HG03060 (cell line): ENCODE results near the gene EGR4.
"Not testable (repeated sequence)": the region's sequence is repeated elsewhere in the genome, so short reads cannot be mapped to it uniquely, and the experiment has no call there.

Source experiments
- ATAC-seq: cut with Tn5 transposase; IDR thresholded peaks from one replicate; pipeline ENCODE4 v1.9.1; 2021; ENCODE audit warnings: low read depth, moderate number of reproducible peaks; ENCODE audit not compliant: unreplicated experiment

EGR4 gene

DNA sequence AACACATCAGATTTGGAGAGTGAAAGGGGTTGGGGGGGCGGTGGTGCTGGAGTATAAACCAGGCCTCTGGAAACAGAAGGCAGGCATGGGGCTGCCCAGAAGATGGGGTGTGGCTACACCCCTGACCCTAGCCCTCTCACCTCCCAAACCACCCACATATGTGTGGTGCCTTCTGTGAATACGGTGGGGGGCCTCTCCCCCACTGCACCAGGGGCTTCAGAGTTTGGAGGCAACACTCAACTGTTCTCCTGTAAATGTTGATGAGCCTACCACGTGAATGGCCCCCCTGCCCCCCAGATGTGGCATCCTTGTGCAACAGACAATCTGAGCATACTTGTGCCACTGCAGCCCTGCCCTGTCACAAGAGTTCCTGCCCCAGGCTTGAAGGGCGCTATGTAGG lies 28.6 kb downstream of the EGR4 start:
- ATAC-seq: no peak

DNA sequence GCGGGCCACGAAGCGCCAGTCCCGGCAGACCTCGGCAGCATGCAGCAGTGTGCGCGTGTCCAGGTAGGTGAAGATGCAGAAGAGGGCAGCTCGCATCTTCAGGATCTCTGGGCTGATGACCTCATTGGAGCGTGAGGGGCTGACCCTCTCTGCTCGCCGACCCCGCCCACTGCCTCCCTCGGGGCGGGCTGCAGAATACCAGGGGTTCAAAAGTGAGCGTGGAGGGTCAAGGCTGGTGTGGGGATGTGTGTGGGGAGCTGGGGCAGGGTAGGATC lies 29.1 kb downstream of the EGR4 start:
- ATAC-seq: no peak

DNA sequence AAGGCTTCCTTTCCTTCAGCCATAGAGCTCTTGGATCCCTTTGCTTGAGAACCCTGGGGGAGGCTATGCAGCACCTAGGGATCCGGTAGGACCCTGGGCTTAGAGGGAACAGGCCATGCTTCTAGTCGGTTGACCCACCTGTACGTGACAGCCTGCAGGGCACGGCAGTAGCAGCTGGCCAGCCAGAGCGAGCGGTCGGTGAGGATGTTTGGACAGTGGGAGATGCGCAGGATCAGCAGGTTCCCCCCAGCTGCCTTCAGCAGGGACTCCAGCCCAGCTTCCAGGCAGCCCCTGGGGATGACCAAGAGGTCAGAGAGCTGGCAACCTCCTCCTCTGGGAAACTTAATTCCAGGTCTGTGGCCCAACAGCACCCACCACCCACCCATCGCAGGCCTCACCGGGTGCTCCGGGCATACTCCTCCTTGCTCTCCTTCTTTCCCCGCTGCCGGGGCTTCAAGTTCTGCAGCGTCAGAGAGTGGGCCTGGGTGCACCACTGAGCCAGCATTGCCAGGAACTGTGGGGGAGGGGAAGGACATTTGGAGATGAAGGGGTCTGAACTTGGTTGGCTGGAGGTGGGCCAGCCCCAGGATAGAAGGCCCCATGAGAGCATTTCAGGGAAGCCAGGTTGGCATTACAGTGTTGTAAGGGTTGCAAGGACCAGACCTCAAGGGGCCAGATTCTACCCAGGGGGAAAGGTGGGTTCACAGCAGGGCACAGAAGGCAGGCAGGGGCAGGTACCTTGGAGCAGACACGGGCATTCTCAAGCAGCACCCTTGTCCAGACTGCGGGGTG lies 29.6 kb downstream of the EGR4 start:
- ATAC-seq: no peak

DNA sequence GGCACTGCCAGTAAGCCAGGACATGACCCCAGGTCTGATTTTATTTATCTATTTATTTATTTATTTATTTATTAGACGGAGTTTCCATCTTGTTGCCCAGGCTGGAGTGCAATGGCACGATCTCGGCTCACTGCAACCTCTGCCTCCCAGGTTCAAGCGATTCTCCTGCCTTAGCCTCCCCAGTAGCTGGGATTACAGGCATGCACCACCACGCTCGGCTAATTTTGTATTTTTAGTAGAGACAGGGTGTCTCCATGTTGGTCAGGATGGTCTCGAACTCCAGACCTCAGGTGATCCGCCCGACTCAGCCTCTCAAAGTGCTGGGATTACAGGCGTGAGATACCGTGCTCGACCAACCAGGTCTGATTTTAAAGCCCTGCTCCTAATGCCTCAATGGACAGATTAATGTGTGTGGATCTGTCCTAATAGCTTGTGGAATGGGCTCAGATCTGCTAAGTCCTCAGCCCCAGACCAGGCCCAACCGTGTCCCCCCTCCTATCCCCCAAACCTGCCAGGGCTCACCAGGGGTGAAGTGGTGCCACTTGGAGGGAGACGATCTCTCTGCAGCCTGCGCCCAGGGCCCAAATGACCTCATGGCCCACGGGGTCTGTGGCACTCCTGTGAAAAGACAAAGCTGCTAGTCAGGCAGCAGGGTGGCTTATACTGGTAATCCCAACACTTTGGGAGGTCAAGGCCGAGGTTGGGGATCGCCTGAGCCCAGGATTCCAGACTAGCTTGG lies 30.5 kb downstream of the EGR4 start:
- not testable (repeated sequence) for ATAC-seq

DNA sequence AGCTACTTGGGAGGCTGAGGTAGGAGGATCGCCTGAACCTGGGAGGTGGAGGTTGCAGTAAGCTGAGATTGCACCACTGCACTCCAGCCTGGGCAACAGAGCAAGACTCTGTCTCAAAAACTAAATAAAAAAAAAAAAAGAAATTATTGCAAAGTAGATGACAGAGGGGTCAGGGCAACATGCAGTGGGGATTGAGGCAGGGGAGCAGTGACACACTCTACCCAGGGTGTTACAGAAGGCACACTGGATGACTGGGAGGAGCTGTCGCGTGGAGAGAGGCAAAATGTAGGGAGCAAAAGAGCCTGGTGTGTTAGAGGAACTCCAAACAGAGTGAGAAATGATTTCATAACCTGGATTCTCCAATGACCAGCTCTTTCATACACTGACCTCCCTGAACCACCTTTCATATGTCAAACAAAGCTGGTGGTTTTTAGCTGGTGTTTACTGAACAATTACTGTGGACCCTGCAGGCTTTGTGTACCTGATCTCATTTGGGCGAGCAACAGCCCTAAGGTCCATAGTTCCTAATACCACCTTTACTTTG lies 31.2 kb downstream of the EGR4 start:
- no peak for ATAC-seq

DNA sequence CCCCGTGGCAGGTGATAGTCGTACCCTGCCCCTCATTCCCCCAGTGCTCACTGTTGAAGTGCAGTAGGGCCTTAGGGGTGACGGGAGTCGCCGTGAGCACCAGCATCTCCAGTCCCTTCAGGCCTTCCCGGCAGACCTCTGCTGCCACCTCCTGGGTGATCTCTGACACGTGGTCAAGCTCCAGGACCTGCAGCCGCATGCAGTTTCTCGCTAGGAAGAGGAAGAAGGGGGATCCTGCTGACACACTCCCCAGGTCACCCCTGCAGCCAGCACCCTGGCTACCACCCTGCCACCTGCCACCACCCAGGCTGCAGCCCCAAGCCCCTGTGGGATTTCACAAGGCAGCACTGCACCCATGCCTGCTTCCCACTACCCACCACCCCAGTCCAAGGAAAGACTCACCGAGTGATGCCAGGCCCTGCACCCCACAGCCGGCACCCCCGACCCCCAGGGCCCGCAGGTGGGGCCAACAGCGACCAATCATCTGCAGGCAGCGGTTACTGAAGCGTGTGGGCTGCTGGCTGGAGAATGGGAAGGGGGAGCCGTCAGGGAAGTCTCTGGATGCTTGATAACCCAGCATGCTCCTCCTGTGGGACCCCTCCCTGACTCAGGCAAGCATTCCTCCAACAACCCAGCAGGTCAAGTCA lies 32.9 kb downstream of the EGR4 start:
- no peak for ATAC-seq

DNA sequence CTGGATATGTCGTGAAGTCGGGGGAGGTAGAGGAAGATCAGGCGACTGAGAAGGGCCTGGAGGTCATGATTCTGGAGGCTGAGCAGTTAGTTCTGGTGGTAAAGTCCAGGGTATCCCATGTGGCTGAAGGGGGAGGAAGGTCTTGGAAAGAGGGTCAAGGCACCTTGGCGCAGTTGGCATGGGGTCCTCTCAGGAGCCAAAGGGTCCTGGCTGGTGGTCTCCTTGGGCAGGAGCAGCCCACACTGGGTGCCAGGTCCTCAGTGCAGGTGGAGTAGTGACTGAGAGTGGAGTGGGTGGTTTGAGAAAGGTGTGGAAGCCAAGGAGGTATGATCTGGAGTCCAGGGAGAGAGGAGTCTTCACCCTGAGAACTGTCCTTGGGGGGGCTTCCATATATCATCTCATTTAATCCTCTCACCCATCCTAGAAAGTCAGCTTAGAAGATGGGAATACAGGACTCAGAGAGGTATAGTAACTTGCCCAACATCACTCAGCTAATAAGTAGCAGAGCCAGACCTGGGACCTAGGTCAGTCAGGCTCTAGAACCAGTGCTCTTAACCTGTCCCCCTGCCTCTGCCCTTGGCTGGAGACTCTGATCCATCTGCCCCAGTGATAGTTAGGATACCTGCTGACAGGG lies 33.5 kb downstream of the EGR4 start:
- ATAC-seq: no peak

DNA sequence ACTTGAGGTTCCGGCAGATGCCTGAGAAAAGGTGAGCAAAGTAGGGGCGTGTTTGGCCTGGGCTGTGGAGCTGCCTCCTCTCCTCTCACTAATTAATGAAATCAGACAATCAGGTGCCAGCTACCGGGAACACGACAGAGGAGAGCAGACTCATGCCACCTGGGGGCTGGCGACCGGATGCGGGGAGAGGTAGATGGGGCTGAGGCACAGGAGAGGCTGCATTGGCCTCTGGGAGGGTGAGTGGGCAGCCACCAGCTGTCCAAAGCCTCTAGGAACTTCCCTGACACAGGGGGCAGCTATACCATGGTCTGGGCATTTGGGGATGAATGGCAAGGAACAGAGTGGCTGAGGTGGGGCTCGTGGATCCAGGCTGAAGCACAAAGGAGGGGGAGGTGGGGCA lies 34.1 kb downstream of the EGR4 start:
- no peak for ATAC-seq

DNA sequence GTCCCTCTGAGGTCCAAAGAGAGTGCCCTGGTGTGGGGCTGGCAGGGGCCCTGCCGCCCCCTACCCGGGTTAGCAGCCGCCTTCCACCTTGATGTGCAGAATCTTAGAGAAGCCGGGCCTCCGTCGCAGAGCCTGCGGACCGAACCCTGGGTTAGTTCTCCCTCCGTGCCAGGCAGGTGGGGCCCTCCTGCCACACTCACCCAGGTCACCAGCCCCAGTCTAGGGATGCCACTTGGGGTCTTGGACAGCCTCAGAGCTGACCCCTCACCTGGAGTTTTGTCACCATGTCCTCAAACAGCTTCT lies 34.5 kb downstream of the EGR4 start:
- no peak for ATAC-seq

DNA sequence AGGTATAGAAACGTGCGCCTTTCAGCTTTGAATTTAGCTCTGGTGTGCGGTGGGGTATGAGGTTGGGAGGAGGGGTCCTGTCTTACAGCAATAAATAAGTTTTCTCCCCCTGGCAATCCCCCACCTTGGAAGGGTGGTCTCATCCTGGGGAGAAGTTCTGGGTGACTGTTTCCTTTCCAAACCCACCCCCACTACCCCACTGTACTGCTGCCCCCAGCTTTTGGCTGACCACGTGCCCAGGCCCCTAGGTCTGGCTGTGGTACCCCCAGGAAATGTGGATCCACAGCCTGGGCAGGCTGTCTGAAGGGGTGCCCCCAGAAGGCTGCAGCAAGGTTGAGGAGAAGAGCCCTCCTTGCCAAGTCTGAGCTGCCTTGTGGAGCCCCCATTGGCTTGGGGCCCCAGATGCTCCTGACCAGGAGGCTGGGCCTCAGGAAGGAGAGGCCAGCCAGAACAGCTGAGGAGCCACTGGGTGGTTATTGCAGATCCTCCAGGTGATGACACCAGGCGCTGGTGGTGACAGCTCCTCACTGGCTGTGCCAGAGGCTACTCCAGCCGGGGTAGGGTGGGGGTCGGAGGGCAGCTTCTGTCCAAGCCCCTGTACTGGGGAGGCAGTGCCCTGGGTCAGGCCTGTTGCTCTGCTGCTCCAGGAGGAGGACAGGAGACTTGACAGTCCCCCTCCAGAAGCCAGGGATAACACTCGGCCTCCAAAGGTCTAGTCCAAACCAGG lies 35.0 kb downstream of the EGR4 start:
- no peak for ATAC-seq

DNA sequence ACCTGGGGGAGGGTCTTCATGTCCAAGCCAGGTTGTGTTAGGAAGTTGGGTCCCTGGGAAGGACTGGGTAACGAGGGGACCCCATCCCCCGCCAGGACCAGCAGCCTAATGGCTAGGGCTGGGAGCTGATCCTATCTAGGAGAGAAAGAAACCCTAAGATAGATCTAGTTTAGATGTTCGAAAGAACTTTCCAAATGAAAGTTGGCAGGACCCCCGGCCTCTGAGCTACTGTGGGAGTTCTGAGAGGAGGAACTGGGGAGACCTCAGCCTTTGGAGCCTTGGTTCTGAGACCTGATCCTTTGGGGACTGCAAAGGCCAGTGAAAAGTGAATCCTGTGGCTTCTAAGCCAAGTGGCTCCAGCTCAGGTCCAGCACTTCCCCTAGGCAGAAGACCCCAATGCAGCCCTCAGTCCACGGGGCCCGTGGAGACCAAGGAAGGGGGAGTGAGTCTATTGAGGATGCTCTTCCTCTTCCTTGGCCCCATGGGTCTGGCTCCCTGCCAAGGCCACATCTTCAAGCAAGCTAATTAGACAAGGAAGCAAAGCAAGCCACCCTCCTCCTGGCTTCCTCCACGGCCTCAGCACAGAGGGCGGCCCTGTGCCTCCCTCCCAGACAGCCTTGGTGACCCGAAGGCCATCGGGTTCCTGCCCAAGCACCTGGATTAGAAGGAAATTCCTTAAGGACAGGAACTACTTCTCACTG lies 35.8 kb downstream of the EGR4 start:
- no peak for ATAC-seq

DNA sequence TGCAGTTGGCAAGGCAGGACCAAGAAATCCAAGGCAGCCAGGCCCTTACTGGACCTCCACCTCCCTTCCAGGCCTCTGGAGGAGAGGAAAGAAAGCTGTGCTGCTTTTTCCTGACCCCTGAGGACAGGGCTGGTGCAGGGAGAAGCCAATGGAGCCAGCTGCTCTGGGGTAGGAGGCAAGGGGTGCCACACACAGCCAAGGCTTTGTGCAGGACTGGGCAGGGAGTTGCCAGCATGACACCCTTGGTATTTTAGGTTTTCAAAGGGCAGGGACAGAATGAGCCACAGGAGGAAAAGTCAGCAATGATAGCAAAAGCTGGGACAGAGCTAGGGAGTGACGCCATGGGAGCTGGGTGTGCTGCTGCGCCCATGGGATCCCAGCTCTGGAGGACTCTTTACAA lies 36.3 kb downstream of the EGR4 start:
- no peak for ATAC-seq

DNA sequence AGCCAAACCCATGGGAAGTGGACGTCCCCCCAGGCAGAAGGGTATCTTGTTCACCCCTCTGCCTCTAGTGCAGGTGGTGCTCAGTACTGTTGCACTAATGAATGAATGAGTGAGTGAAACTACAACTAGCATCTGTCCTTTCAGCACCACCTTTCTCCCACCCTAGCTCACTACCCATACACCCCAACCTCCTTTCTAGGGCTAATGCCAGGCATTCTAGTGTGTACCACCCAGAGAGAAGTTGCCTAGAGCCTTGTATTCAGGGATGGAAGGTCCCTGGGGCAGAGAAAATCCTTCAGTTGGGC lies 36.8 kb downstream of the EGR4 start:
- ATAC-seq: no peak

DNA sequence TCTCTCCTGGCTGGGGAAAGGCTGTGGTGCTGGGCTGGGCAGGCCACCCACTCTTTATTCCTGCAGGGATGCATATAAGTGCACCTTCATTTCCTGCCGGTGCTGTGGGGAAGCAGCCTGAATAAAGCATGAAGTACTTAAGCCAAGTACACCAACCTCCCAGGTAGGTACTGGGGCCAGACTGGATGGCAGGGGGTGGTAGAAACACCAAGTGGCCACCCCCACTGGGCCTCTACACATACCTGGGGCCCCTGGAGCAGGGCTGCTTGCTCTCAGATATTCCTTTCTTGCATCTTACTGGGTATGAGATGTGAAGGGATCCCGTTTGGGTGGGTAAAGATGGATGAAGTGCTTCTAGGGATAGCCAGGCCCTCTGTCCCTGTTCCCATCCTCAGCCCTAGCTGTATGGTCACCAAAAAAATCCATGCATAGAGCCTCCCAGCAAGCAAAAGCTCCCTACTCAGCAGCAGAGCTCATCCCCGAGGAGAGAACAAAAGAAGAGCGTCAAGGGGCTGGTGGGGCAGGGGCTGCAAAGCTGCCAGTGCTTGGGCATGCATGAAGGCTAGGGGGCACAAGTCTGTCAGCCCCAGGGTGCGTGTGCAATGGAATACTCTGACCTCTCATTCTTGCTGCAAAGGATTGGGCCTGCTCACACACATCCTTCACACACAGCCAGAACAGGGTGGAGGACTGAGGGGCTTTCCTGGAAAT lies 37.3 kb downstream of the EGR4 start:
- ATAC-seq: no peak

DNA sequence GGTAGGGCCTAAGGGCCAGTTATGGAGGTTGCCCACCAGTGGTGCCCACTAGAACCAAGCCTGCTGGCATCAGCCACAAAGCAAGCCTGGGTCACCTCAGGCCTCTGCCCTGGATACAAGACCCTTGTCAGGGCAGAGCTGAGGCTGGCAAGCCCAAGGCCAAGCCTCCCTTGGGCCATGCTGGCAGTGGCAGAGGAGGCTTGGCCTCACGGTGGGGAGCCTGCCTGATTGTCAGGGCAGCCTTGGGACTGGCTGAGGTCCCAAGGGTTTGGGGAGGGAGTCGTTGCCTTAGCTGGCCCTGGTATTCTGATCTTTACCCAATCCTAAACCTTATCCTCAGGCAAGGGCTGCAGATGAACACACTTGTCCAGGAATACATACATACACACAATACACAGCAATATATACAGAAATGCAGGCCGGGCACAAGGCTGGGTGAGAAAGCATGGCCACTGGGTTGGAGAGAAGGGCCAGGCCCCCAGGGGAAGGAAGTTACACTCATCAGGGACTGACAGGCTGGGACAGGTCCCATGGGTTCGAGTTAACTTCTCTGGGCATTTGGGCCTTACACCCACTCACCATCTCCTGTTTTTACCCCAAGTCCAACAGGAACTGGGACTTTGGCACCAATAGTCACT lies 38.2 kb downstream of the EGR4 start:
- ATAC-seq: no peak

DNA sequence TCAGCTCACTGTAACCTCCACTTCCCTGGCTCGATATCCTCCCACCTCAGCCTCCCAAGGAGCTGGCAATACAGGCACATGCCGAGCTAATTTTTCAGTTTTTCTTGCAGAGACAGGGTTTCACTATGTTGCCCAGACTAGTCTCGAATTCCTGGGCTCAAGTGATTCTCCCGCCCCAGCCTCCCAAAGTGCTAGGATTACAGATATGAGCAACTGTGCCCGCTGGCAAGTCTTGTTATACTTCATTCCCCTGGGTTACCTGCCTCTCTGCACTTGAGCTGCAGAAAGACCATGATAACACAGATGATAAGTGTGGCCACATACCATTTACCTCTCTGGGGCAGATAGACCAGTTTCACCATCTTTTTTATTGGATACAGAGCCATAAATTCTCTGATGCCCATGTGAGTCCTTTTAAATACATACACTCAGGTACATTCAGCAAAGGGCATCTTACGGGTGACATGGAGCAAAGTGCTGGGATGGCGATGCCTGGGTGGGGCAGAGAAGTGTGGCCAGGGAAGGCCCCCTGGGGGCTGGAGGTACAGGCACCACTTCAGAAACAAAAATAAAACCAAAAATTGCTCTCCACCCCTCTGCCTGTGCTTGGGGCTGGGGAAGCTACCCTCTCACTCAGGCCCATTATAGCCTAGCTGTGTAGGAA lies 38.9 kb downstream of the EGR4 start:
- no peak for ATAC-seq

DNA sequence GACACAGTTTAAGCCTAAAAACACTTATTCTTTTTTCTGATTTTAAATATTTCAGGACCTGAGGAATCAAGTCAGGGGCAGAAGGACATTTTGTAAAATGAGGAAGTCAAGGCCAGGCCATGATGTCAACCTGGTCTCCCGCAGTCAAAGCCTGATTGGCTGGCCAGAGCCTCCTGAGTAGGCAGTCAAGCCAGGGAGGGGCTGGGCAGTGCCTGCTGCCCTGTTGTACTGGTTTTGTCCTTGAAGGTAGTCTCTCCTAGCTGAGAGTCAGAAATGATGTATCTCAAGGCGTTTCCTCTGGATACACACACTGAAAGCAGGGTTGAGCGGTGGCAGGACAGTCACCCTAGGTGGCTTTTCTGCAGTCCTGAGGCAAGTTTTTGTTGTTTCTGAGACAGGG lies 39.4 kb downstream of the EGR4 start:
- no peak for ATAC-seq

DNA sequence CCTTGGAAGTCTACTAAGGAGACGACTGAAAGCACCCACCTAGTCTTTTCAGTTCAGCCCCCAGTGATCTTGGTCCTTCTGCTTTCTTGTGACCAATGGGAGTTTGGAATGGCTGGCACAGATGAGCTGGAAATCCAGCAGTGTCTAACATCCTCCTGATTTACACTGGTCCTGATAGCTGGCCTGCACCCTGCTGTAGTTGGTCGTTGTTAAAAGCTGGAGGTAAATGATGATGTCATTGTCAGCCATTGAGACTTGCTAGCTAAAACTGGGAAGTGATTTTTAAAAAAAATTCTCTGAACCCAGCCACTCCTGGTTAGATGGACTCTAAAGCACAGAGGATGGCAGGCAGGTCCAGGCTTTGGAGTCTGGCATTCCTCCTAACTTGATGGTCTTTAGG lies 39.9 kb downstream of the EGR4 start:
- ATAC-seq: no peak
